ENCODE data around the gene EGFL6.

Gene EGFL6

GRCh38 chrX:13569479-13570260 is at the start of gene EGFL6:
Gene EGFL6, plus strand, starts transcription at chrX:13569601. Its CDS starts 261 bp downstream, at chrX:13569862.
- no peak for DNase-seq

- no peak for DNase-seq
These were observed 49.0 kb upstream of the EGFL6 start for GRCh38 chrX:13520351-13520750.

GRCh38 chrX:13520936-13521335 is 48.5 kb upstream of the EGFL6 start:
- no peak for DNase-seq

DNA sequence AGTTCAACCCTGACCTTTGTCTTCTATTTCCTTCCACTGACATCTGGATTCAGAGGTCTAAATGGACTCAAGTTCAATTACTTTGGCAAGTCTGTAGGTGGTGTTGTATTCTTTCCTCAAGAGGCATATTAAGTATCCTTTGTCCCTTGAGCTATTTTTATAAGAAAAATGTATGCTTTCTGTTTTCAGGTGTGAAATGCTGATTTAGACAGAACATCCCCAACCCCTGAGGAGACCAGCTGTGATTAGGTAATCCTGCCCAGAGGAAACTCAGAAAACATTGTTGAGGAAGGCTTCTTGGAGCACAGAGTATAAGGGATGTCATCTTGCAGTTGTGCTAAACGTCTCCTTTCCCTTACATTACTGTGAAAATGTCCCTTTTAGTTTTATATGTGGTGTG is 46.6 kb upstream of the EGFL6 start:
- no peak for DNase-seq

GRCh38 chrX:13533726-13534125 is 35.7 kb upstream of the EGFL6 start:
- no peak for DNase-seq

GRCh38 chrX:13535376-13536165 is 33.8 kb upstream of the EGFL6 start:
- no peak for DNase-seq

GRCh38 chrX:13536551-13536950 is 32.9 kb upstream of the EGFL6 start:
- no peak for DNase-seq

- DNase-seq: no peak
These were observed 31.0 kb upstream of the EGFL6 start for GRCh38 chrX:13538414-13538813.

GRCh38 chrX:13540602-13541001 is 28.8 kb upstream of the EGFL6 start:
- DNase-seq: no peak

DNA sequence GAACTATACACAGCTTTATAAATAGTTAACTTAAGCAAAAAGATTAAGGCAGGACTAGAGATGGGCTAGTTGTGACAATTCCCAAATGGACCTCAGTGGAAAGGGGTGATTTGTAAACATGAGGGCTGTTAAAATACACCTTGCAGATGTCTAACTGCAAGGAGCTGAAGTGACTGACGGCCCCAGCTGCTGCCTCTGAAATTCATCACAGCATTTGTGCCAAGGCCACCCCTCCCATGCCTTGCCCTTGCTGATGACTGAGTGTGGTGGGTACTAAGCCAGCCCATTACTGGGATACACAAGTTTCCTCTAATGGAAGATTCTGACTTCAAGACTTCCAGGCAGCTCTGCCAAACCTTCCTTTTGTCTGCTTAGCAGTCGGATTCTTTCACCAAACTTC is 23.7 kb upstream of the EGFL6 start:
- no peak for DNase-seq

- no peak for DNase-seq
These were observed 21.7 kb upstream of the EGFL6 start for GRCh38 chrX:13547671-13548070.

DNA sequence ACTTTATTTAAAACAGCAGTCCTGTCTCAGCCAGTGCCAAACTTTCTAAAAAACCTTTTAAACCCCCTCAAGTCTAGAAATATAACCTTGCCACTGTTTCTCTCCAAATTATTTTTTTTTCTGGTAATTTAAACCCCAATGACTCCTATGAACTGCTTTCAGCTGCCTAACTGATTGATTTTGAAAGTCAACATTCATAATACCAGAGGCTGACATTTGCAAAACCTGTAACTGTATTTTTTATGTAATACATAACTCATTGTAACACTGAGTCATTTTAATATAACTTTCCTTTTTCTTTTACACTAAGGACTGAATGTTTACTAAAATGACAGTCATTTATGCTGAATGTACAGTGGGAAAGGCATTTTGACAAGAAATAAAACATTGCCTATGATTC is 19.1 kb upstream of the EGFL6 start:
- peak; percentile 59 for DNase-seq

GRCh38 chrX:13551610-13552009 is 17.8 kb upstream of the EGFL6 start:
- no peak for DNase-seq

GRCh38 chrX:13552892-13553291 is 16.5 kb upstream of the EGFL6 start:
- DNase-seq: no peak

DNA sequence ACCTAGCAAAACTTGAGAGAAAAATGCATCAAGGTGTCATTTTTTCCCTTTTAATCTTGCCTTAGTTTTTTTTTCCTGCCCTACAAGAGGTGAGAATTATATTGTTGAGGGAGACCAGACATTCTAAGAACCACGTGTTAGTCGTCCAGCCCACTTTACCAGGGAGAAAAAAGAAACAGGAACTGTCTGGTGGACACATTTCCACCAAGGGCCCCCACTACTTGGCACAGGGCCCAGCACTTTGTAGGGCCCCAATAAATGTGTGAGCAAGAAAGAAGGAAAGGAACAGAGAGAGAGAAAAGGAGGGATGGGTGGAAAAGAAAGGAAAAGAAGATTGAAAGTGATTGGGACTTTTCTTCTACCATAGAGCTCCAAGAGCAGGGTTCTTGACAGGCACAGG is 3.9 kb upstream of the EGFL6 start:
- no peak for DNase-seq

- DNase-seq: no peak
These were observed 832 bp downstream of the EGFL6 start for GRCh38 chrX:13570261-13570605.

DNA sequence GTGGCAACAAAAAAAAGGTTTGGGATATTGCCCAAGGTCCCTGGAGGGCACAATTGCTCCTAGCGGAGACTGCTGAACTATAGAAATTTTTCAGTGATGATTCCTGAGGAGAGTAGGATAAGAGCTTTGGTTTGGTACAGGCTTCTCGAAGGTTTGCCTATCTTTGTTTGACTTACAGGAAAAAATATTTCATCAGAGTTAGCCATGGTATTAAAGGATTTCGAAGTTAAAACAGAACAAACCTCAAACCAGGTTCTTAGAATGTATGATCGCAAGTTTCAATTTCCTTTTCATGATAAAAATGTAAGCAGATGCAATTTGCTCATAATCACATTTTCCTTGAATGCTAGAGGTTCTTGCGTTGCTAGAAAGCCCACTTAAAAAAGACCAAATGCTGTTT is 1.7 kb downstream of the EGFL6 start:
- peak; percentile 6 for DNase-seq

DNA sequence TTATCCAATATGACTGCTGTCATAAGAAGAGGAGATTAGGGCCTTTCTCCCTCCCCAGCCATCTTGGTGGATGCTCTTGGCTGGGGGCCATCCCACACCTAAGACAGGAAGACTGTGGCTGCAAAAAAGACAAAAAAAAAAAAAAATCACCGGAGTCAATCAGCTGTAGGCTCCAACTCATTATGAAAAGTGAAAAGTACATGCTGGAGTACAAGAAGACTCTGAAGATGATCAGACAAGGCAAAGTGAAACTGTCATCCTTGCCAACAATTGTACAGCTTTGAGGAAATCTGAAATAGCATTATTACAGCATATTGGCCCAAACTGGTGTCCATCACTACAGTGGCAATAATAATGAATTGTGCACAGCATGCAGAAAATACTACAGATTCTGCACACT is 5.2 kb downstream of the EGFL6 start:
- DNase-seq: peak; percentile 40

DNA sequence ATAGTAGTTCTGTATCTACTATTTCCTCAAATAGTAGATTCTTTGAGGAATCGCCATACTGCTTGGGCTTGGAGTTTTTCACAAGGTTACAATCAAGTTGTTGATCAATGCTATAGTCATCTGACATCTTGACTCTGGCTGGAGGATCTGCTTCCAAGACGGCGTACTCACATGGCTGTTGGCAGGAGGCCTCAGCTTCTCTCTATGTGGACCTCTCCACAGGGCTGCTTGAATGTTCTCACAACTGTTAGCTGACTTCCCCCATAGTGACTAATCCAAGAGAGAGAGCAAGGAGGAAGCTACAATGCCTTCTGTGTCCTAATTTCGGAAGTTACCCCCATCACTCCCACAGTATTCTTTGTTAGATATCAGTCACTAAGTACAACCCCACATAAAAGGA is 10.3 kb downstream of the EGFL6 start:
- no peak for DNase-seq

DNA sequence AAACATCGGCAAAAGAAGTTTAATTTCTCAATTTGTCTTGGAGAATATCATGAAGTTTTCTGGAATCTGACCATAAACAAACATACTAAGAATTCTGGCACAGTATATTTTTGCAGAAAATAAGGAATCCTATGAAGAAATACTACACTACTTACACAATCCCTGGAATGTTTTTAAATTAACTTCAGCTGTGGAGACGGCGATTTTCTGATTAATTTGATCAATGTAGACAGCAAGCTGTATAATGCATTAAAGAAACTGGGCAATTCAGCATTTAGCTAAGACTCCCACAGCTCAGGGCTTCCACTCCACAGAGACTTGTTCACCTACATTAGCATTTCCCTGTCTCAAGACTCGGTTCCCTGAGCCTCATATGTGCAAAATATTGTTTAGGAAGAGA is 12.2 kb downstream of the EGFL6 start:
- no peak for DNase-seq

DNA sequence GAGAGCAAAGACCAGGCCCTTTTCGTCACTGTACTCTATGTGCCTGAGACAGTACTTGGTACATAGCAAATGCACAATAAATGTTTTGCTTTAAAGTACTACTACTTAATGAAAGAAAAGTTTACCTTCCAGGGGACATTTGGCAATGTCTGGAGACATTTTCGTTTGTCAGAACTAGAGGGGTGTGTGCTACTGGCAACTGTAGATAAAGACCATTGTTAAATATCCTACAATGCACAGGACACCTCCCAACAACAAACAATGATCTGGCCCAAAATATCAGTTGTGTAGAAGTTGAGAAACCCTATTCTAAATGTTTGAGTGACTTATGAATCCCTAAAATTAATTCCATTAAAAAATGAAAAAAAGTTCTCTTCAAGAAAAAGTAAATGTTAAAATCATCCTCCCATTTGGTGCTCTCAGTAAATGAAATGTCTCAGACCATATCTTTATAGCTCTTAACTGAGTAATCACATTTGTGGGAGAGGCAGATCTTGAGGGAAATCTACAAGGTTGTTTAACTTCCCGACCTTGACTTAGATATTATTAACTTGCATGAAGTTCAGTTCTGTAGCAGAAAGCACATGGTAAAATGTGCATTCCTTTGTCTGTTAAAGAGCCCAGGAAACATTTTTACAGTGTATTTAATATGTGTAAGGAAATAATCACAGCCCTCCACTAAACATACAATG is 18.5 kb downstream of the EGFL6 start:
- no peak for DNase-seq

DNA sequence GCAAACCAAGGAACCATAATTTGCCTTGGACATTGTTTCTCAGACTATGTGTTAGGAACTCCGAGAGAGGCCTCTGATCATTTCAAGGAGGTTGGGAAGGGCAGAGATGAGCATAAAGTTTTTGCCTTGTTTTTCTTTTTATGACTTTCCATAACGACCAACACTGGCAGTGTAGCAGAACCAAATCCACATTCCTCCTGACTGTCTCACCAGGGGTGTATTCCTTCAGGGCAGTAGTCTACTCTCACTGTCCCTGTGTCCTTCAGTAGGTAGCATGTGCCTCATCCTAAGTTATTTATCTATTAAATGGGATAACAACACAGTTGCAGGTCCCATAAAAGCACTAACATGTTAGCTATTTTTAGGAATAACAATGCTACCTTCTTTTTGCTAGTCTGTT is 20.8 kb downstream of the EGFL6 start:
- no peak for DNase-seq

- no peak for DNase-seq
These were observed 21.5 kb downstream of the EGFL6 start for GRCh38 chrX:13590914-13591313.

DNA sequence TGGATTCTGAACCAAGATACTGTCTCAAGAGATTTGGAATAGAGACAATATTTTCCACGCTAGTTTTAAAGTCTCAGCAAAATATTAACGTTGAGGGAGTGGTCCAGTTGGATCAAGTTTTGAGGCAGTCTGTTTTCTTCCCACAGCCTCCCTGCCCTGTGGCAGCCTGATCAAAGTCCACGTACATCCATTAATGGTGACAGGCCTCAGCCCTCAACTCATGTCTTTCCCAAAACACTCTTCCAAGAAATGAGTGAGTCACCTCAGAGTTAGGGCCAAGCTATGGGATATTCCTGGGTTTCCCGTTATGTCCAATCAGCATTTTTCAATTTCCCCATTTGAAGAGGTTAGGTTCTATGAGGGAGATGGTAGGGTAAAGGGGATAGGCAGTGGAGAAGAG is 28.5 kb downstream of the EGFL6 start:
- no peak for DNase-seq
